NCI-H146 treated with DMSO at 0.1 percent for 48 hours (cell line): ENCODE results near the gene CCNT1.
"Not testable (repeated sequence)": the region's sequence is repeated elsewhere in the genome, so short reads cannot be mapped to it uniquely, and the experiment has no call there.

Source experiments
- DNase-seq: peaks from one replicate; lab custom pipeline; 2025; ENCODE audit not compliant: unreplicated experiment; lab: John Stamatoyannopoulos, UW

CCNT1 gene

GRCh38 chr12:48641752-48642555, 74.6 kb downstream of the CCNT1 start:
- not testable (repeated sequence) for DNase-seq

- DNase-seq = no peak
Measured at GRCh38 chr12:48640854-48641253, 75.7 kb downstream of the CCNT1 start.

- no peak for DNase-seq
Measured at GRCh38 chr12:48640428-48640827, 76.1 kb downstream of the CCNT1 start.
